COR-L47 (cell line): ENCODE measurements around the gene HS3ST6.
"Not testable (repeated sequence)": the region's sequence is repeated elsewhere in the genome, so short reads cannot be mapped to it uniquely, and the experiment has no call there.

Experiments used
- DNase-seq: peaks from one replicate; lab custom pipeline; 2025; lab: John Stamatoyannopoulos, UW

HS3ST6 gene

DNA sequence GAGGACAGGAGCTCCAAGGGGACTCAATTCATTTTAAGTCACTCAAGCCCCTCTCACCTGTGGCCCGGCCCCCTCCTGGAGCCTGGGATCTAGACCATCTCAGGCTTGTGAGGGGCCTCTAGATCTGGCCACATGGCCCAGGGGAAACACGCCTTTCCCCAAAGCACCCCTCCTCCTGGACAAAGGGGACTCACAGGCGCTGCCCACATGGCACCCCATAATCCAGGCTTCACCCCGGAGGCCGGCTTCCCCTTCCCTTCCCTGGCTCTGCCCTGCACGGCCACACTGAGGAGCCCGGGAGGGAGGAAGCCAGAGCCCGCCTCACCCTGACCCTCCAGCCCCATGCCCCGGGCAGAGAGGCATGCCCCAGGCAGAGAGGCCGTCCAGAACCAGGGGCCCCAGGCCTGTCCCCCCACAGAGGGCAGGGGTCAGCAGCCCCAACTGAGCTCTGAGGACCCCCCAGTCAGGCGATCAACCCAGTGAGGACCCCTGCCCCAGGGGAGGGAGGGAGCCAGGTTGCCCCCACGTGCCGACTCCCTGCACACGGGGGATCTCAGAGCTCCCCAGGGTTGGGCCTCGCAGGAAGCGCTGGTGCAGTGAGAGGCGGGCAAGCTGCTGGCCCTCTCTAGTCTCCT lies 10.9 kb downstream of the HS3ST6 start:
- DNase-seq = no peak

DNA sequence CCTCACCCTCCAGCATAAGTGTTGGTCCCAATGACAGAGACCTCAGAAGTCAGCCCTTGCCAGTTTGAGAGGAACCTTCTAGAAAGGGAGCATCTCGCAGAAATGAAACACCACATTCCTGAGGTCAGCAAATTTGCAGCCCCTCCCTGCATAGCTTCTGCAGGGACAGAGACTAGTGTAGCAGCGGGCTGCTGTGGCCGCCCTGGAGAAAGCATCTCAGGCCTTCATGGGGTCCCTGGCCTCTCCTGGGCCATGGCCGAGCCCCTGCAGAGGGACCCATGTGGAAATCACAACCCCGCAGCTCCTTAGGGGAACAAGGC lies 11.4 kb downstream of the HS3ST6 start:
- no peak for DNase-seq

DNA sequence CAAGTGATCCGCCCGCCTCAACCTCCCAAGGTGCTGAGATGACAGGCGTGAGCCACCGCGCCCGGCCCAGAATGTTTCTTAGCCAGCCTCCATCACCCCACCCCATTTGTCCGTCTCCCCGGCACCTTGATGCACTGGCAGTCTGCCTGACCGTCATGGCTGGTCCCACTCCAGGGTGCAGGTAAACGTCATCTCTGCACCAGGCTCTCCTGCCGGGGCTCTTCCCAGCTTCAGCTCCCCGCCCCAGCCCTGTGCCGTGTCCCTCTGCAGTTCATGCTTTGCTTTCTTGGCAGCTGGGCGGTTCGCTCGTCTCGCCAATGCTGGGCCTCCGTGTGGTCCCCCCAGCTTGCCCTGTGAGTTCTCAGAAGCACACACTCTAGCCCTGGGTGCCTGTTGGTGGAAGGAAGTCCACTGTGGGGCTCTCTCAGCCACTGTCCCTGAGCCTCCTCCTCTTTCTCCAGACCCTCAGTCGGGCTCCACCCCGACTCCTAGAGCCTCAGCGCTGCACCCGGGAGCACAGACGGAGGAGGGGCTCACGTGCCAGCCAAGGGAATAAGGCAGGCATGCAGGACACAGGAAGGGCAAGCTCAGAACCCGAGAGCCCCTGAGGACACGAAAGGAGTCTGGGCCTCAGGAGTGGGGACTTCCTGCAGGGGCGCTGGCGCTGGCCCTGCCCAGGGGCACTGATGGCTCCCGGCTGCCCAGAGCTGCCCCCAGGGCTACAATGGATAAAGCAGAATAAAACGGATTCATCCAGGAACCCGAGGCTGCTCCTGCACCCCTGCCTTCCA lies 12.0 kb downstream of the HS3ST6 start:
- DNase-seq = peak; percentile 28

DNA sequence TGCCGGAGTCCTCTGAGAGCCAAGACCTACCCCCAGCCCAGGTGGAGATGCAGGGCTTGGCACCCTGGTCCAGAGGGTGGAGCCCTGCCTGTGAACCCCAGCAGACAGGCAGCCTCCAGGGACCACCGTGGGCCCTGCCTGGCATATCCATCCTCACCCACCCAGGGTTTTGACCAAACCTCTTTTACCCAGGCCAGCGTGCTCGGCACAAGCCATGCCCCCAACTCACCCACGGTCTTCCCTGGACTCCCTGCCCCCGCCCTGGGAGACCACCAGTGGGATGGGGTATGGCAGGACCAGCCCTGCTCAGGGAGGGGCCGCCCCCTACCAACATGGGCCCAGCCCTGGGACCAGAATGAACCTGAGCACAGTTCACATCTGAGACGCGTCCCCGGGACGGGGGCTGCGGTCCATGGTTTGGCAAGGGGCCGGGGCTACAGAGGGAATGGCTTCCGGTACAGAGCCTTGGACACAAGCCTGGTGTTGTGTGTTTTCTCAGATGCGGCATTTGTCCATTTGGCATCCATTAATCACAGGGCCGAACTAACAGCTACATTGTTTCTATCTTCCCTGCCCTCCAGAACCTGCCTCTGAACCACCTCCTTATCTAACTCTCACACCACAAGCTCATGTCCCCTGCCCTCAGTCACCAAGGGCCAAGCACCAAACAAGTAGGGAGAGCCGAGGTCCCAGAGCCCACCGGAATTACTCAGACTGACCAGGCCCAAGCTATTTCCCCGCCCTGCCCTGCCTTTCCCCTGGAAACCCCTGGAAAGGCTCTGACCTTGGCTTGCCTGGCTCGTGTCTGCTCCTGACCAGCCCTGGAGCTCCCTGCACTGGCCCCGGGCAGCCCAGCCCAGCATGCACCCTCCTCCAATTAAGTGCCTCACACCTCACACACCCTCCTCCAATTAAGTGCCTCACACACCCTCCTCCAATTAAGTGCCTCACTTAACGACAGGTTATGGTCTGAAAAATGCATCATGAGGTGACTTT lies 14.1 kb downstream of the HS3ST6 start:
- DNase-seq = peak; percentile 51

DNA sequence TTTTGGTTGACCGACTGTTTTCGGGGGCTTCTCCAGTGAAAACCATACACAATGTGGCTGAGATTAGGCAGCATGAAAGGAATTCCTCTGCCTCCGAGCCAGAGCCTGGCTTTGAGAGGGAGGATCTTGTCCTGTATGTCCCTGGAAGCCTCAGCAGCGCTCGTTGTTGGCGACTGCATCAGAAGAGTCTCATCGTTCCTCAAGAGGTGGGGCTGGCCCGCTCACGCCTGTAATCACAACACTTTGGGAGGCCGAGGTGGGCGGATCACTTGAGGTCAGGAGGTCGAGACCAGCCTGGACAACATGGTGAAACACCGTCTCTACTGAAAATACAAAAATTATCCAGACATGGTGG lies 15.0 kb downstream of the HS3ST6 start:
- no peak for DNase-seq

DNA sequence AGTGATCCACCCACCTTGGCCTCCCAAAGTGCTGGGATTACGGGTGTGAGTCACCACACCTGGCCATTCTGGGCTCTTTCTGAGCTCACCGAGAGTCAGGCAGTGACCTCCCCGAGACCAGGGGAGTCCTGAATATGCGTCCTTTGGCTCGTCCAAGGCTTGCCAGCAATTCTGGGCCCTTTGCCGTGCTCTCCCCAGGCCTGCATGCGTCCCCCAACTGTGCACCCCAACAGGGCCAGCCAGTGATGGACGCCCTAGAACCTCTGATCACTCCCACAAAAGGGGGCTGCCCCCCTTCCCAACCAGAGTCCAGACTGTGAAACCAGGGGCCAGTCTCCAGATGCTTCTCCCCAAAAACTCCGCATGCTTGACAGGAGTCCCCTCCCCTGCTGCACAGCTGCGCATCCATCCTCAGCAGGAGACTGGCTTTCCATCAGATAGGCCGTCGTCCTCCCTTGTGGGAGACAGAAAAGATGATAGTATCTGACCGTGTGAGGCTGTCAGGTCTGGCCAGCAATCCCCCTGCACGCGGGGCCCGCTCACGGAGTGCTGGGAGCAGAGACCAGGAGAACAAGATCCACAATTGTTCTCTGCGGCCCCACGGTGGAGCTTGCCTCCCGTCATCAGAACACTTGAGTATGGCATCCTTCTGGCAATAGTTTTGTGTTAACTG lies 15.5 kb downstream of the HS3ST6 start:
- no peak for DNase-seq

DNA sequence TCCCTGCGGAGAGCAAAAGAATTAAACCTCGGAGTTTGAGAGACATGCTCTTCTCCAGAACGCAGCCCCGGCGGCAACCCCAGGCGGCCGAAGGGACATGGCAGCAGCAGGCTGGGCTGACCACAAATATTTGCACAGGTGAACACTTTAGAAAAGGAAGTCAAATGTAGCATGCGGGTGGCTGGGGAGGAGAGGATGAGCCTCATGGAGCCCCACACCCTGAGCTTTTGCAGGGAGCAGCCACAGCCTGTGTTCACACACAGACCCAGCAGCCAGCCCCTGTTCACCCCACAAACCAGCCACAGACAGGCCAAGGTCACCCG lies 17.8 kb downstream of the HS3ST6 start:
- peak; percentile 93 for DNase-seq

DNA sequence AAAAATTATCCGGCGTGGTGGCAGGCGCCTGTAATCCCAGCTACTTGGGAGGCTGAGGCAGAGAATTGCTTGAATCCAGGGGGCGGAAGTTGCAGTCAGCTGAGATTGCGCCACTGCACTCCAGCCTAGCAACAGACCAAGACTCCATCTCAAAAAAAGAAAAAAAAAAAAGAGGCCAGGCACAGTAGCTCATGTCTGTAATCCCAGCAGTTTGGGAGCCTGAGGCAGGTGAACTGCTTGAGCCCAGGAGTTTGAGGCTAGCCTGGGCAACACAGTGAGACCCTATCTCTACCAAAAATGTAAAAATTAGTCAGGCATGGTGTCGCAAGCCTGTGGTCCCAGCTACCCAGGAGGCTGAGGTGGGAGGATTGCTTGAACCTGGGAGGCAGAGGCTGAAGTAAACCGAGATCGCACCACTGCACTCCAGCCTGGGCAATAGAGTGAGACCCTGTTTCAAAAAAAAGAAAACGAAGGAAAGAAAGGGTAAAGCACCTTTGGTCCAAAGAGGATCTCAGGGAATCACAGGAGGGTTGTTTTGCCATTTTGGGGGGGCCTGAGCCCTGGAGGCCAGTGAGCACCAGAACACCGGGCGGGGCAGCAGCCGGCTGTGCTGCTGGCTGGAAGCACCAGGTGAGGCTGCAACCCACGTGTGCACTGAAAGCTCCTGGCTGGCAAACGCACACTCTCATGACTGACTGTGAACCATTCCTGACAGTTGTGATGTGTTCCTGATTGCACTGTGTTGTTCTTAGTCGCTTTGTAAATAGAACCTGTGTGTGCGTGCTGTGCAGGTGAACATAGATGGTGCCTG lies 18.4 kb downstream of the HS3ST6 start:
- peak; percentile 93 for DNase-seq

DNA sequence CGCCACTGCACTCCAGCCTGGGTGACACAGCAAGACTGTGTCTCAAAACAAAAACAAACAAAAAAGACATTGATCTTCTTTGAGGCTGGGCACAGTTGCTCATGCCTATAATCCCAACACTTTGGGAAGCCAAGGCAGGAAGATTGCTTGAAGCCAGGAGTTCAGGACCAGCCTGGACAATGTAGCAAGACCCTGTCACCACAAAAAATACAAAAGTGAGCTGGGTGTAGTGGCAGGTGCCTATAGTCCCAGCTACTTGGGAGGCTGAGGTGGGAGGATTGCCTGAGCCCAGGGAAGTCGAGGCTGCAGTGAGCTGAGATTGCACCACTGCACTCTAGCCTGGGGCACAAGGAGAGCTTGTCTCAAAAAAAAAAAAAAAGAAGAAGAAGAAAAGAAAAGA lies 20.5 kb downstream of the HS3ST6 start:
- not testable (repeated sequence) for DNase-seq

DNA sequence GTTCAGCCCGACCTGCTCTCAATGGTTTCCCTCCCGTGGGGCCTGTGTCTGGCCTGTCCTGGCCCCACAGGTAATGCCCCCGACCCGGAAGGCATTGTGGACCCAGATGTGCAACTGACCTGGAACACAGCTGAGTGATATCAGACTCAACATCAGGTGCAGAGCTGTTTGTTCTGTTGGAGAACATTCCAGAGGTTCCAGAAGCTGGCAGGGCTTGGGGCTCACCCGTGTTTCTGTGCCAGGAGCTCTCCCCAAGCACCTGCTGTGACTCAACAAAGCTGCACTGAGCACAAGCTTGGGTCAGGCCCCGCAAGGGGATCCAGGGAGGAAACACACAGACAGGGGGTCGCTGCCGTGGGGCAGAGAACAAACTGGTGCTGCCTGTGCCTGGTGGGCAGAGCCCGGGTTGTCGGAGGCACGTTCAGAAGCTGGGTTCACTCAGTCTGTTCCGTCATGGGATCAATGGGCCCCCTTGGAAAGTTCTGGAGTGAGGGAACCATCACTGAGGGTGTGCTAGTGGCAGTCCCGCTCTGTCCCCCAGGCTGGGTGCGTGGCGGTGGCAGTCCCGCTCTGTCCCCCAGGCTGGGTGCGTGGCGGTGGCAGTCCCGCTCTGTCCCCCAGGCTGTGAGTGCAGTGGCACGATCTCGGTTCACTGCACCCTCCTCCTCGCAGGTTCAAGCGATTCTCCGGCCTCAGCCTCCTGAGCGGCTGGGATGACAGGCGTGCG lies 22.1 kb downstream of the HS3ST6 start:
- DNase-seq = no peak

DNA sequence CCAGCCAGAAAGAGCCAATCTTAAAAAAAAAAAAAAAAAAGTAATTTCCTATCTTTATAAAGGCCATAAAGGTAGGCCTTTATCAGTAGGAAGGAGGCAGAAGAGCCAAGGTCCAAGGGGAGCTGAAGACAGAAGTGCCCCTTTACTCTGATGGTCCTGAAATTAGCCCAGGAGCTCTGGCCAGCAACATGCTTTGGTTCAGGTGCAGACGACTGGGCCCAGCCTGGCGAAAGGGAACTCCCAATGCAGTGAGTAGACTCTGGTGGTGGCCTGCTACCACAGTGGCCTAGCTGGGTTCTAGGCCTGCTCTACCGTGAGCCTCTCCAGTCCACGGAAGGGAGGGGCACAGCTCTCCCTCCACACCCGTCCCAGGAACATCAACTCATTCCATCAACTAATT lies 23.1 kb downstream of the HS3ST6 start:
- no peak for DNase-seq

DNA sequence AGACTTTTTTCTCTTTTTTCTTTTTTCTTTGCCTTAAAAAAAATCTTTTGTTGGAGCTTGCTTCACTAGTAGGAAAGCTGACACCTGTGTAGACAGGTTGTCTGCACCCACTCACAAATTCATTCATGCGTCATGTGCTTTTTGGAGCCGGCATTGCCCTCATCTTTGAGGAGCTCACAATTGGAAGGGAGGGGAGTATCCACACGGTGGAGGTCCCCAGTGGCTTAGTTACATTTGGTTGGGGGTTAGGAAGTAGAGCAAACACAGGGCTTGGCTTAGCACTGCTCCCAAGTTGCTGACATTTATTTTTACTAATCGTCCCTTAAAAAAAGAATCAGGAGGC lies 27.5 kb downstream of the HS3ST6 start:
- DNase-seq = no peak

DNA sequence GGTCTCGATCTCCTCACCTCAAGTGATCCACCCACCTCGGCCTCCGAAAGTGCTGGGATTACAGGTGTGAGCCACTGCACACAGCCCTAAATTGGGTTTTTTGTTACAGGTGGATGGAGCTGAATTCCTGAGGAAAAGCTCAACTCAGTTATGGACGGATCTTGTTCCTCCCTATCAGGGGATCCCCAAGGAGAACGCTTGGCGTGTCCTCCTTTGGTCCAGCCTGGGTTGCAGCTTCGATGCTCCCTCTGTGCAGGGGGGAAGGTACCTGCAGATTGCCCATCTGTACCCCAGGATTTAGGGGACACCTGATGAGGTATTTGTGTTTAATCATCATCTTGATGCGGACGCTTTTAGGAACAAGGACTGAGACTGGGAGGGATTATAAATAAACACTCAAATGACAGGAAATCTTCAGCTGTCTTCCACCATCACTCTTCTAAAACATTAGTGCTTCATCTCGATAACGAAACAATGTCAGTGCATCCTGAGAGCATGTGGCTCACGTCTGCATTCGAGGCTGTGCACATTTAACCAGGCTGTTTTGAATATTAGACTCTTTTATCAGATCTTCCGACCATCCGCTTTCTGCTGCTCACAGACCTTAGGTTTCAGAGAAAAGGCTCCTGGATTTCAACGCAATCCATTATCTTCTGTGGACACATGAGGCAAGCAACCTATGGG lies 28.0 kb downstream of the HS3ST6 start:
- no peak for DNase-seq

DNA sequence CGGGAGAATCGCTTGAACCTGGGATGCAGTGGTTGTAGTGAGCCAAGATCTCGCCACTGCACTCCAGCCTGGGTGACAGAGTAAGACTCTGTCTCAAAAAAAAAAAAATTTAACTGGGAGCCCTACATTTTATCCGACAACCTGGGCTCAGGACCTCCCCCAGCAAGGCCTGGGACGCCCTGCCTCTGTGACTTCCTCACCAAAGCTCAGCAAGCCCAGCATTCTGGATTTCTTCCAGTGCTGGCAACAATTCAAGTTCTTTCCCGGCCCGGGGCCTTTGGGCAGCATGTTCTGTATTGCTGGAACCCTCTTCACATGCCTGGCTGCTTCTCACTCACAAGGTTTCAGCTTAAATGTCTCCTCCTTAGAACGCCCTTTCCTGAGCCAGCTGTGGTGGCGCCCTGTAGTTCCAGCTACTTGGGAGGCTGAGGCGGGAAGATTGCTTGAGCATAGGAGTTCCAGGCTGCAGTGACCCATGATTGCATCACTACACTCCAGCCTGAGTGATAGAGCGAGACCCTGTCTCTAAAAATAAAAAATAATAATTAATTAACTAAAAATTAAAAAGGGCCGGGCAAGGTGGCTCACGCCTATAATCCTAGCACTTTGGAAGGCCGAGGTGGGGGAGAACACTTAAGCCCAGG lies 30.4 kb downstream of the HS3ST6 start:
- no peak for DNase-seq

DNA sequence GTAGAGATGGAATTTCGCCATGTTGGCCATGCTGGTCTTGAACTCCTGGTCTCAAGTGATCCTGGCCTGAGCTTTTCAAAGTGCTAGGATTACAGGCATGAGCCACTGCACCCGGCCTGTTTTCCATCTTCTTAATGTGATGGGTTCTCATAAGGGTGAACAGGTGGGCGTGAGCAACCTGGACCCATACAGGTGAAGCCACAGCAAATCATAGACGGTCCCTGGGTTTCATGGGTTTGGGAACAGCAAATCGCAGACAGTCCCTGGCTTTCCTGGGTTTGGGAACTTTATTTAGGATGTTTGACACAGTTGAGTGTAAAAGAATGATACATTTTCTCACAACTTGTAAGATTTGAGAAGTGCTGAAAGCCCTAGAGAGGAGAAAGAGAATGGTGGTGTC lies 33.3 kb downstream of the HS3ST6 start:
- no peak for DNase-seq

DNA sequence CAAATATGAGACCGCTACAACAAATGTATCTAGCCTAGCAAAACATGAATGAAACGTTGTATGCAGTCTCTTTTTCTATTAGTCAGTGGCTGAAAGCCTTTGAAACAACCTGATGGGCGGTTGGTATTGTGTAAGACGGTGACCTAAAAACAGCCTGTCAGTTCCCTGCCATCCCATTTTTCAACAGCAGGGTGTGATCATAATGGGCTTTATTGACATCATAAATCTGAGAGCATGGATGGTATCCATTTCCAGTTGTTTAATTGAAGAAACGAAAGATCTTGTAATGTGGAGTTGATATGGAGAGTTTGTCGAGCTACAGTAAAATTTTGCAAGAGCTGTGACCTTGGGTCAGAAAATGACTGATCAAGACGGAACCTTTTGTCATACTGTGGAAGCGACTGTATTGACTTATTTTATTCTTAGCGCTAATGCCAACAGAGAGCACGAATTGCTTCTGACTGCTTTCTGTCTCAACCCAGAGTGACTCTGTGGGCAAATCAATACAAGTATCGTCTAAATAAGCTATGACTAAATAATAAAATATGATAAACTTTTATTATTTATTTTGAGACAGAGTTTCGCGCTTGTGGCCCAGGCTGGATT lies 34.0 kb downstream of the HS3ST6 start:
- DNase-seq = no peak

DNA sequence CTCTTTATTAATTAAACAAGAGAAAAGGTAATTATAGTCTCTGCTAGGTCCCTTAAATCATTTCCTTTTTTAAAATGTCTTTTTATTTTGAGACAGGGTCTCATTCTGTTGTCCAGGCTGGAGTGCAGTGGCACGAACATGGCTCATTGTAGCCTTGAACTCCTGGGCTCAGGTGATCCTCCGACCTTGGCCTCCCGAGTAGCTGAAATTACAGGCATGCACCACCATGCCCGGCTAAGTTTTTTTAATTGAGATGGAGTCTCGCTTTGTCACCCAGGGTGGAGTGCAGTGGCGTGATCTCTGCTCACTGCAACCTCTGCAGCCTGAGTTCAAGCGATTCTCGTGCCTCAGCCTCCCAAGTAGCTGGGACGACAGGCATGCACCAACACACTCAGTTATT lies 37.0 kb downstream of the HS3ST6 start:
- not testable (repeated sequence) for DNase-seq

DNA sequence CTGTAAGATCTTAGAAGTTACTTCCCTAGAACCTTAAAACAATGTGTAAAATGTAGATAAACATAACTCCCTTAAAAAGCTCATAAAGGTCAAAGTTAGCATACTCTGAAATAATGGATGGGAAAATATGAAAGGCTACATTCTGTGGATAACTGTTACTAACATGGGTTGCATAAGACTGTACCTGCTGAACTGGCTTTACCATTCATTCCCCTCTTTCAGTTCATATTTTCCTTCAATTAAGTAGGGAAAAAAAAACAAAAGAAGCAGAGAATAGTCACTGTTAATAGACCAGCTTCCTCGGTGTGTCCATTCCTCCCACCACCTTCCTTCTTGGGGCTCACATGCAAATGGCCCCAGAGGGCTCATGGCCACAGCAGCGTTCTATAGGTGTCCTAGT lies 38.7 kb downstream of the HS3ST6 start:
- DNase-seq = no peak

DNA sequence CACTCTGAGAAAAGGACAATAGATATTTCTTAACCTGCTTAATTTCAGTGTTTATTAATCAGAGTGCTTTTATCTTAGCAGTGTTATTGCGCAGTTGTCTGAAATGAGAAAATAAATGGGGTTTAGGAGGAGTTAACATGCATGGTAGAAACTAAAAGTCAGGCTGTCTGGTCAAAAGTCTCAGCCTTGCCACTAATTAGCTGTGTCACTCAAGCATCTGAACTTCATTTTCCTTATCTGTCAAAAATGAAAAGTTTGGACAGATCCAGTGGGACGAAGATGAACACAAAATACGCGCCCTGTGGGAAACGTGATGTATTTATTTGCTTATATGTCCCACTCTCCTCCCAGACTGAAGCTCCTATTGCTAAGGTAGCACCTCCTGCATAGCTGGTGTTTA lies 40.0 kb downstream of the HS3ST6 start:
- DNase-seq = no peak

DNA sequence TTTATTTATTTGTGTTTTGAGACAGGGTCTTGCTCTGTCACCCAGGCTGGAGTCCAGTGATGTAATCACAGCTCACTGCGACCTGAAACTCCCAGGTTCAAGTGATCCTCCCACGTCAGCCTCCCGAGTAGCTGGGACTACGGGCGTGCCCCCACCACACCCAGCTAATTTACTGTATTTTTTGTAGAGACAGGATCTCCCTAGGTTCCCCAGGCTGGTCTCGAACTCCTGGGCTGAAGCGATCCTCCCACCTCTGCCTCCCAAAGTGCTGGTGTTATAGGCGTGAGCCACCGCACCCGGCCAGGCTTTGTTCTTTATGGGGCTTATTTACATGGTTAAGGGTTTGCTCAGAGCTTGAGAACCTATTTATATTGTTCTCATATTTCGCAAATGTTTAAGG lies 40.4 kb downstream of the HS3ST6 start:
- DNase-seq = no peak
